Liver (tissue), 9 donors: ENCODE data around the gene SMARCC1. TPM values are rescaled to one million over a fixed set of nuclear protein-coding genes. Genes with fewer than 3 reads are reported as not detected.

ENCODE experiments used
- DNase-seq: peaks from one replicate; pipeline ENCODE4 v3.0.0-alpha.2; 2017; ENCODE audit warnings: low spot score
- H3K27ac ChIP-seq, 2 donors: one replicate each; pipeline ENCODE4 v1.7.0; 2013; ENCODE audit warnings: inconsistent platforms in 2 of 2, low read length in 2 of 2, control low read depth in 1 of 2, low read depth in 1 of 2, mild to moderate bottlenecking in 1 of 2
- H3K27me3 ChIP-seq, 4 donors: one replicate each; pipeline versions ENCODE4 v1.6.1 to v1.7.0; 2013; ENCODE audit warnings: low read length in 3 of 4, inconsistent platforms in 1 of 4, mild to moderate bottlenecking in 1 of 4, moderate library complexity in 1 of 4; ENCODE audit not compliant: control insufficient read depth in 4 of 4, insufficient read depth in 4 of 4
- H3K36me3 ChIP-seq, 4 donors: one replicate each; pipeline versions ENCODE4 v1.6.1 to v1.7.0; 2013; ENCODE audit warnings: low read length in 3 of 4, mild to moderate bottlenecking in 3 of 4, low read depth in 1 of 4, moderate library complexity in 1 of 4; ENCODE audit not compliant: control insufficient read depth in 4 of 4, insufficient read depth in 3 of 4
- H3K4me1 ChIP-seq, 4 donors: one replicate each; pipeline versions ENCODE4 v1.6.1 to v1.7.0; 2013; ENCODE audit warnings: low read length in 3 of 4, mild to moderate bottlenecking in 3 of 4, moderate library complexity in 1 of 4; ENCODE audit not compliant: control insufficient read depth in 4 of 4, insufficient read depth in 4 of 4
- H3K4me3 ChIP-seq, 3 donors: one replicate each; pipeline versions ENCODE4 v1.6.1 to v1.7.0; 2013; ENCODE audit warnings: low read length in 3 of 3, control low read depth in 1 of 3, low read depth in 1 of 3, mild to moderate bottlenecking in 1 of 3
- H3K9ac ChIP-seq, 2 donors: one replicate each; pipeline ENCODE4 v1.7.0; 2013; ENCODE audit warnings: low read length in 2 of 2, mild to moderate bottlenecking in 2 of 2, moderate library complexity in 2 of 2, control low read depth in 1 of 2, low read depth in 1 of 2
- H3K9me3 ChIP-seq, 4 donors: one replicate each; pipeline versions ENCODE4 v1.6.1 to v1.7.0; 2013; ENCODE audit warnings: low read length in 3 of 4; ENCODE audit not compliant: control insufficient read depth in 4 of 4
- EGR1 ChIP-seq, 2 donors: IDR thresholded peaks; 2 replicates each; pipeline ENCODE4 v1.6.1; 2016 to 2018; ENCODE audit warnings: antibody characterized with exemption in 2 of 2, low read depth in 2 of 2
- FOXA1 ChIP-seq: IDR thresholded peaks from 2 replicates; pipeline ENCODE4 v1.6.1; 2016; ENCODE audit warnings: antibody characterized with exemption
- FOXA2 ChIP-seq: IDR thresholded peaks from 2 replicates; pipeline ENCODE4 v1.6.1; 2016; ENCODE audit warnings: antibody characterized with exemption
- GABPA ChIP-seq, 2 donors: IDR thresholded peaks in 1 of 2; conservative IDR thresholded peaks in 1 of 2; 2 replicates each; pipeline ENCODE4 v1.6.1; 2016; ENCODE audit warnings: antibody characterized with exemption in 2 of 2, mild to moderate bottlenecking in 1 of 2, moderate library complexity in 1 of 2
- HNF4A ChIP-seq, 2 donors: conservative IDR thresholded peaks; 2 replicates each; pipeline ENCODE4 v1.6.1; 2016; ENCODE audit warnings: antibody characterized with exemption in 2 of 2, mild to moderate bottlenecking in 2 of 2
- HNF4G ChIP-seq: IDR thresholded peaks from 2 replicates; pipeline ENCODE4 v1.6.1; 2016; ENCODE audit warnings: antibody characterized with exemption
- JUND ChIP-seq, 2 donors: IDR thresholded peaks; 2 replicates each; pipeline ENCODE4 v1.6.1; 2016; ENCODE audit warnings: antibody characterized with exemption in 2 of 2
- NR2F2 ChIP-seq: IDR thresholded peaks from 2 replicates; pipeline ENCODE4 v1.6.1; 2016; ENCODE audit warnings: antibody characterized with exemption
- RAD21 ChIP-seq, 2 donors: IDR thresholded peaks; 2 replicates each; pipeline ENCODE4 v1.6.1; 2016; ENCODE audit warnings: antibody characterized with exemption in 2 of 2, mild to moderate bottlenecking in 2 of 2
- RXRA ChIP-seq, 2 donors: IDR thresholded peaks; 2 replicates each; pipeline ENCODE4 v1.6.1; 2017 to 2018; ENCODE audit warnings: antibody characterized with exemption in 2 of 2, mild to moderate bottlenecking in 1 of 2
- SP1 ChIP-seq: IDR thresholded peaks from 2 replicates; pipeline ENCODE4 v1.6.1; 2018; ENCODE audit warnings: antibody characterized with exemption, mild to moderate bottlenecking
- TAF1 ChIP-seq: conservative IDR thresholded peaks from 2 replicates; pipeline ENCODE4 v1.6.1; 2016; ENCODE audit warnings: antibody characterized with exemption, mild to moderate bottlenecking
- YY1 ChIP-seq: IDR thresholded peaks from 2 replicates; pipeline ENCODE4 v1.6.1; 2016; ENCODE audit warnings: antibody characterized with exemption, mild to moderate bottlenecking
- WGBS: extraction: QIAGEN DNeasy Blood & Tissue Kit; methylation state at CpG from one replicate; pipeline ENCODE4 v1.1.7; 2013; 5-methylcytosine and 5-hydroxymethylcytosine counted together
- polyA plus RNA-seq, 2 donors: library from polyadenylated mRNA; stranded (reverse) in 1 of 2; unstranded in 1 of 2; fragments of 200-250 nt in 1 of 2; fragments of >200 nt in 1 of 2; fragmentation: Nextera tagmentation in 1 of 2; extraction: Ambion mirVana in 1 of 2; gene quantifications; one replicate each; pipeline versions ENCODE4 v1.2.1 to v1.2.3, GENCODE V29; 2013 to 2015
- total RNA-seq, 2 donors: library from RNA; depleted of rRNA; stranded (reverse); fragments of >200 nt; gene quantifications; one replicate each; pipeline ENCODE4 v1.2.3, GENCODE V29; 2014
- TF ChIP-seq, protein P1 (sequence below): IDR thresholded peaks from 2 replicates; pipeline ENCODE4 v1.6.1; 2016; ENCODE audit warnings: antibody characterized with exemption
- TF ChIP-seq, protein P2 (sequence below): fragments of 150-350 bp; IDR thresholded peaks from 2 replicates; pipeline ENCODE4 v1.5.1; 2017; ENCODE audit warnings: improper control_type of control experiment, low read depth, low read length; ENCODE audit not compliant: missing input control
- TF ChIP-seq, protein P3 (sequence below): IDR thresholded peaks from 2 replicates; pipeline ENCODE4 v1.6.1; 2016; ENCODE audit warnings: antibody characterized with exemption, mild to moderate bottlenecking
- TF ChIP-seq, protein P4 (sequence below): IDR thresholded peaks from 2 replicates; pipeline ENCODE4 v1.6.1; 2016; ENCODE audit warnings: antibody characterized with exemption
- donor health status: healthy.
- donor health status: healthy.
- donor health status: healthy.
- donor health status: healthy.
- donor health status: healthy.

SMARCC1 gene
- total and polyA plus RNA-seq, 4 donors: 6.6 to 19.8 (median 12.6) TPM

DNA sequence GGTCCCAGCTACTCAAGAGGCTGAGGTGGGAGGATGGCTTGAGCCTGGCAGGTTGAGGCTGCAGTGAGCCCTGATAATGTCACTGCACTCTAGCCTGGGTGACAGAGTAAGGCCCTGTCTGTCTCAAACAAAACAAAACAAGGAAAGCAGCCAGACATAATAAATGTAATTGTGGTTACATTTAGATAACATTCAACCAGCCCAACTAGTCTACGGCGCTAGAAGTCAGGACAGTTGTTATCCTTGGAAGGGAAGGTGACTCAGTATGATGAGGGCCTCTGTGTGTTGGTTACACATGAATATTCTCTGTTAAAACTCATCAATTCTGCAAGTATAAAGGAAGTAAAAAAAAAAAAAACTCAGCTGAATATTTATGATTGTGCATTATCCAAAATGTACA, 176.0 kb downstream of the SMARCC1 start:
- peaks cover 7 to 31% (median 24%) of the 10 kb centered on the region in 4 donors for H3K36me3 ChIP-seq

DNA sequence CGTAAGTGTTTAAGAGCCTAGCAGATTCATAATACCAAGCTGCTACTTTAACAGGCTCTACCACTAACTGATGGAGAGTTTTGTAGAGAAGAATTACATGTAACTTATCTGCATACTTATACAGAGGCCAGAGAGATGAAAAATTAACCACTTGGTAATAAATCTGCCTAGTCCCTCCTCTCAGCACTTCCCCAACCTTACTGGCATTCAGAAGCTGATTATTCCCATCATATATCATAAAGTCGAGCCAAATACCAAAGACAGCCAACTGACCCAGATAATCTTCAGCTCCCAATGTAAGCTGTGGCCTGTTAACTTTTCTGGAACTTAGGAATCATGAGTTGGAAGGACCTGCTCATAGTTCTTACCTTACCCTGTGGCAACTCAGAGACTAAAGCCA, 177.5 kb downstream of the SMARCC1 start:
- DNase-seq: no peak
- 93% methylated on average over 2 of the region's 2 CpGs for WGBS
- Histone ChIP-seq H3K9ac (no peak overlapping the region), H3K4me3 (no peak overlapping the region), H3K27ac (no peak overlapping the region), H3K9me3 (no peaks in the 10 kb centered on the region), H3K36me3 (peaks cover 7 to 30% (median 23%) of the 10 kb centered on the region in 4 donors), H3K4me1 (no peaks in the 10 kb centered on the region), H3K27me3 (no peaks in the 10 kb centered on the region)
- TF ChIP-seq, protein P1, sequence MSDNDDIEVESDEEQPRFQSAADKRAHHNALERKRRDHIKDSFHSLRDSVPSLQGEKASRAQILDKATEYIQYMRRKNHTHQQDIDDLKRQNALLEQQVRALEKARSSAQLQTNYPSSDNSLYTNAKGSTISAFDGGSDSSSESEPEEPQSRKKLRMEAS: no peak
- TF ChIP-seq HNF4A (conservative IDR thresholded peaks at IDR 0.05) (no peak), EGR1 (IDR thresholded peaks at IDR 0.05; ENCODE audit: low read depth in 2 of 2) (no peak), HNF4G (no peak), RAD21 (IDR thresholded peaks at IDR 0.05) (no peak), TAF1 (no peak), FOXA2 (no peak), YY1 (no peak), NR2F2 (no peak)
- TF ChIP-seq, protein P2, sequence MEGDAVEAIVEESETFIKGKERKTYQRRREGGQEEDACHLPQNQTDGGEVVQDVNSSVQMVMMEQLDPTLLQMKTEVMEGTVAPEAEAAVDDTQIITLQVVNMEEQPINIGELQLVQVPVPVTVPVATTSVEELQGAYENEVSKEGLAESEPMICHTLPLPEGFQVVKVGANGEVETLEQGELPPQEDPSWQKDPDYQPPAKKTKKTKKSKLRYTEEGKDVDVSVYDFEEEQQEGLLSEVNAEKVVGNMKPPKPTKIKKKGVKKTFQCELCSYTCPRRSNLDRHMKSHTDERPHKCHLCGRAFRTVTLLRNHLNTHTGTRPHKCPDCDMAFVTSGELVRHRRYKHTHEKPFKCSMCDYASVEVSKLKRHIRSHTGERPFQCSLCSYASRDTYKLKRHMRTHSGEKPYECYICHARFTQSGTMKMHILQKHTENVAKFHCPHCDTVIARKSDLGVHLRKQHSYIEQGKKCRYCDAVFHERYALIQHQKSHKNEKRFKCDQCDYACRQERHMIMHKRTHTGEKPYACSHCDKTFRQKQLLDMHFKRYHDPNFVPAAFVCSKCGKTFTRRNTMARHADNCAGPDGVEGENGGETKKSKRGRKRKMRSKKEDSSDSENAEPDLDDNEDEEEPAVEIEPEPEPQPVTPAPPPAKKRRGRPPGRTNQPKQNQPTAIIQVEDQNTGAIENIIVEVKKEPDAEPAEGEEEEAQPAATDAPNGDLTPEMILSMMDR: no peak
- TF ChIP-seq, protein P3, sequence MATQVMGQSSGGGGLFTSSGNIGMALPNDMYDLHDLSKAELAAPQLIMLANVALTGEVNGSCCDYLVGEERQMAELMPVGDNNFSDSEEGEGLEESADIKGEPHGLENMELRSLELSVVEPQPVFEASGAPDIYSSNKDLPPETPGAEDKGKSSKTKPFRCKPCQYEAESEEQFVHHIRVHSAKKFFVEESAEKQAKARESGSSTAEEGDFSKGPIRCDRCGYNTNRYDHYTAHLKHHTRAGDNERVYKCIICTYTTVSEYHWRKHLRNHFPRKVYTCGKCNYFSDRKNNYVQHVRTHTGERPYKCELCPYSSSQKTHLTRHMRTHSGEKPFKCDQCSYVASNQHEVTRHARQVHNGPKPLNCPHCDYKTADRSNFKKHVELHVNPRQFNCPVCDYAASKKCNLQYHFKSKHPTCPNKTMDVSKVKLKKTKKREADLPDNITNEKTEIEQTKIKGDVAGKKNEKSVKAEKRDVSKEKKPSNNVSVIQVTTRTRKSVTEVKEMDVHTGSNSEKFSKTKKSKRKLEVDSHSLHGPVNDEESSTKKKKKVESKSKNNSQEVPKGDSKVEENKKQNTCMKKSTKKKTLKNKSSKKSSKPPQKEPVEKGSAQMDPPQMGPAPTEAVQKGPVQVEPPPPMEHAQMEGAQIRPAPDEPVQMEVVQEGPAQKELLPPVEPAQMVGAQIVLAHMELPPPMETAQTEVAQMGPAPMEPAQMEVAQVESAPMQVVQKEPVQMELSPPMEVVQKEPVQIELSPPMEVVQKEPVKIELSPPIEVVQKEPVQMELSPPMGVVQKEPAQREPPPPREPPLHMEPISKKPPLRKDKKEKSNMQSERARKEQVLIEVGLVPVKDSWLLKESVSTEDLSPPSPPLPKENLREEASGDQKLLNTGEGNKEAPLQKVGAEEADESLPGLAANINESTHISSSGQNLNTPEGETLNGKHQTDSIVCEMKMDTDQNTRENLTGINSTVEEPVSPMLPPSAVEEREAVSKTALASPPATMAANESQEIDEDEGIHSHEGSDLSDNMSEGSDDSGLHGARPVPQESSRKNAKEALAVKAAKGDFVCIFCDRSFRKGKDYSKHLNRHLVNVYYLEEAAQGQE: no peak
- TF ChIP-seq, protein P4, sequence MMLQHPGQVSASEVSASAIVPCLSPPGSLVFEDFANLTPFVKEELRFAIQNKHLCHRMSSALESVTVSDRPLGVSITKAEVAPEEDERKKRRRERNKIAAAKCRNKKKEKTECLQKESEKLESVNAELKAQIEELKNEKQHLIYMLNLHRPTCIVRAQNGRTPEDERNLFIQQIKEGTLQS: no peak

More for the DNA sequence above, 176.0 kb downstream of the SMARCC1 start:
- Histone ChIP-seq H3K9ac (no peak overlapping the region), H3K4me1 (no peaks in the 10 kb centered on the region), H3K27me3 (no peaks in the 10 kb centered on the region), H3K4me3 (no peak overlapping the region), H3K9me3 (no peaks in the 10 kb centered on the region), H3K27ac (no peak overlapping the region)
- TF ChIP-seq, protein P3: no peak
- TF ChIP-seq FOXA1 (no peak), JUND (IDR thresholded peaks at IDR 0.05) (no peak), NR2F2 (no peak), YY1 (no peak), HNF4A (conservative IDR thresholded peaks at IDR 0.05) (no peak), FOXA2 (no peak), TAF1 (no peak), GABPA (IDR thresholded peaks at IDR 0.05 in 1 of 2, conservative IDR thresholded peaks at IDR 0.05 in 1 of 2) (no peak), SP1 (no peak), RXRA (IDR thresholded peaks at IDR 0.05) (no peak), EGR1 (IDR thresholded peaks at IDR 0.05; ENCODE audit: low read depth in 2 of 2) (no peak), HNF4G (no peak)
- TF ChIP-seq, protein P2: no peak
- TF ChIP-seq, protein P1: no peak
- 73% methylated on average over 2 of the region's 2 CpGs for WGBS
- DNase-seq: no peak
